RWPE2 (cell line): ENCODE measurements around the gene TMEM163.

Source experiments
- ATAC-seq: fragments of 200-7000 bp; cut with Tn5 transposase; 3 replicates; pipeline ENCODE4 v1.9.1; 2021; ENCODE audit warnings: low read depth
- DNase-seq: peaks from one replicate; pipeline ENCODE4 v3.0.0-alpha.2; 2020; ENCODE audit warnings: low spot score
- H3K27ac ChIP-seq: fragments of 450-650 bp; 2 replicates; pipeline ENCODE4 v1.5.1; 2017; ENCODE audit warnings: mild to moderate bottlenecking; ENCODE audit not compliant: poor library complexity, severe bottlenecking
- H3K27me3 ChIP-seq: fragments of 250-450 bp; sonication (Bioruptor Pico); 2 replicates; pipeline ENCODE4 v1.5.1; 2021; ENCODE audit warnings: mild to moderate bottlenecking, moderate library complexity; ENCODE audit not compliant: insufficient read depth, poor library complexity, severe bottlenecking
- H3K36me3 ChIP-seq: fragments of 250-450 bp; sonication (Bioruptor Pico); 2 replicates; pipeline ENCODE4 v1.5.1; 2020; ENCODE audit warnings: low read depth, mild to moderate bottlenecking, moderate library complexity
- H3K4me1 ChIP-seq: fragments of 250-450 bp; sonication (Bioruptor Pico); 2 replicates; pipeline ENCODE4 v1.5.1; 2021; ENCODE audit warnings: mild to moderate bottlenecking, moderate library complexity; ENCODE audit not compliant: insufficient read depth, poor library complexity, severe bottlenecking
- H3K4me3 ChIP-seq: fragments of 250-450 bp; sonication (Bioruptor Pico); 2 replicates; pipeline ENCODE4 v1.5.1; 2021; ENCODE audit warnings: mild to moderate bottlenecking, moderate library complexity; ENCODE audit not compliant: severe bottlenecking
- H3K9me3 ChIP-seq: fragments of 250-450 bp; sonication (Bioruptor Pico); 2 replicates; pipeline ENCODE4 v1.5.1; 2021; ENCODE audit warnings: mild to moderate bottlenecking, moderate library complexity; ENCODE audit not compliant: severe bottlenecking
- CTCF ChIP-seq: fragments of 450-650 bp; IDR thresholded peaks from one replicate; pipeline ENCODE4 v1.5.1; 2017; ENCODE audit warnings: mild to moderate bottlenecking, moderate library complexity; ENCODE audit not compliant: poor library complexity, severe bottlenecking

The TMEM163 gene

DNA sequence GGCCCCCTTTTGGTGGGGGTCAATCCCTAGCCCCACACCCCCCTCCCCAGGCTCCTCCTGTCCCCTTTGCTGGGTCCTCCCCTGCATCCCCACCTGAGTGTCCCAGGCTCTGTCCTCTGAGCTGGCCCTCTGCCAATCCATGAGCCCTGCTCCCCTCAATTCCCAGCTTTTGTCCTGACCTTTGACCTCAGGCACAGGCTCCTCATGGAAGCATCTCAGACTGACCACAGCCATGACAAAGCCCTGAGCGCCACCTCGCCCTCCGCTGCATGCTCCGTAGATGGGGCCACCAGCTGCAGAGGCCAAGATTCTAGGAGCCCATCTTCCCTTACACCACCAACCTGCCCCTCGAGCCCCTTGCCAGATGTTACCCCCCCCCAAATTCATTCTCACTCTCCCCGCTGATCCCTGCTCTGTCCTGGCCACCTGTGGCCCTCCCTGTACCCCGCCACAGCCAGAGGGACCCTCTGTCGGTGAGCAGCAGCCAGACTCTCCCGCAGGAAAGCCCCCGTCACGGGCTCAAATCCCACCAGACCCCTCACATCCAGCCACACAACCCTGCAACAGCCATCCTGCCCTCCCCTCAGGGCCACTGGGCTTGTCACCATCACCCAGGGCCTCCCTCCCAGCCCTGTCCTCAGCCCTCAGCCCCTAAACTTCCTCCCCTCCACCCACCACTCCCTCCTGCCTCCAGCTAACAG is 258.9 kb downstream of the TMEM163 start:
- no peaks in the 10 kb centered on the region for H3K9me3 ChIP-seq
- H3K27ac ChIP-seq, result no peak overlapping the region
- no peaks in the 10 kb centered on the region for H3K36me3 ChIP-seq
- ATAC-seq (no peak), DNase-seq (no peak)
- H3K4me3 ChIP-seq, result no peak overlapping the region
- no peak for TF ChIP-seq CTCF
- H3K4me1 ChIP-seq, result no peaks in the 10 kb centered on the region
- H3K27me3 ChIP-seq, result no peaks in the 10 kb centered on the region

DNA sequence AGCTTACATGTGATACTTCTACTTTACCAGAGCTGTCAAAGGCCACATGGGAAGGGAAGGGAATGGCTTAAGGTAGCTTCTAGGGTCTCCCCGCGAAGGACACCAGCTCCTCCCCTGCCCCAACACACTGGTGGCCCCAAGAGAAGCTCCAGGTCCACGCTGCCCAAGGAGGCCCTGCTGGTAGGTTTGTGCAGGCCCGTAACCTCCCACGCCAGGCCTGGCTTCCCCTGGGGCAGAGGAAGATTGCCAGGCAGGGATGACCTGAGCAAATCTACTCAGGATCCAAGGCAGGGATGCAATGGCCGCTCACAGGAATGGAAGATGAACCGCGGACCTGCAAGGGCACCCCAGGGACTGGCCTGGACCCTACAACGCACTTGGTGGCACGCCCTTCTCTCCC is 259.9 kb downstream of the TMEM163 start:
- no peaks in the 10 kb centered on the region for H3K4me1 ChIP-seq
- ATAC-seq, result no peak

DNA sequence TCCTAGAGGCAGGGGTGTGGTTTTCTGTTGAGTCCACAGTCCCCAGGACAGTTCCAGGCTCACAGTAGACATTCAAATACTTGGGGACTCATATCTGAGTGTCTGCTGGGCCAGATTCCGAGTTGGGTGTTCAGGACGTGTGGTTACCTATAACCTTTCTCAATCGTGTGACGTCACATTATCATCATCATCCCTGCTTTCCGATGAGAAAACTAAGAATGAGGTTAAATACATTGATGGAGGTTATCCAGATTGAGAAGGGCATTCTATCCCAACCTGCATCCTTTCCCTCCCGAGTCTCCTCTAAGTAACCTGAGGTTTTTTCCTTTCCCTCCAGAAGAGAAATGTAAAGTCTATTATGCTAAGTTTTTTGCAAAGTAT is 260.3 kb downstream of the TMEM163 start:
- H3K36me3 ChIP-seq, result no peaks in the 10 kb centered on the region
- no peak for DNase-seq
- no peak overlapping the region for H3K4me3 ChIP-seq
- H3K27ac ChIP-seq, result no peak overlapping the region
- H3K4me1 ChIP-seq, result no peaks in the 10 kb centered on the region
- no peak for ATAC-seq
- no peaks in the 10 kb centered on the region for H3K9me3 ChIP-seq
- H3K27me3 ChIP-seq, result no peaks in the 10 kb centered on the region
- TF ChIP-seq CTCF, result no peak

More for the DNA sequence above, 259.9 kb downstream of the TMEM163 start:
- Histone ChIP-seq H3K9me3 (no peaks in the 10 kb centered on the region), H3K27me3 (no peaks in the 10 kb centered on the region), H3K27ac (no peak overlapping the region), H3K36me3 (no peaks in the 10 kb centered on the region), H3K4me3 (no peak overlapping the region)
- no peak for DNase-seq
- no peak for TF ChIP-seq CTCF

- H3K27me3 ChIP-seq, result no peaks in the 10 kb centered on the region
- H3K4me3 ChIP-seq, result no peak overlapping the region
- no peaks in the 10 kb centered on the region for H3K4me1 ChIP-seq
- ATAC-seq (no peak), DNase-seq (no peak)
- H3K36me3 ChIP-seq, result no peaks in the 10 kb centered on the region
- no peak overlapping the region for H3K27ac ChIP-seq
- H3K9me3 ChIP-seq, result no peaks in the 10 kb centered on the region
- TF ChIP-seq CTCF, result no peak
Measured at GRCh38 chr2:134457765-134458472, 260.9 kb downstream of the TMEM163 start.

GRCh38 chr2:134457353-134457752 is 261.4 kb downstream of the TMEM163 start:
- ATAC-seq, result no peak
- TF ChIP-seq CTCF, result no peak

More at GRCh38 chr2:134457353-134457752, 261.4 kb downstream of the TMEM163 start:
- no peak overlapping the region for H3K4me3 ChIP-seq
- DNase-seq, result no peak
- no peak overlapping the region for H3K27ac ChIP-seq
- no peaks in the 10 kb centered on the region for H3K9me3 ChIP-seq
- H3K36me3 ChIP-seq, result no peaks in the 10 kb centered on the region
- no peaks in the 10 kb centered on the region for H3K27me3 ChIP-seq
- no peaks in the 10 kb centered on the region for H3K4me1 ChIP-seq
